EH (cell line): ENCODE results near the gene JMJD8.

Source experiments
- DNase-seq: peaks from one replicate; pipeline ENCODE4 v3.0.0-alpha.2; 2015; ENCODE audit warnings: low read depth

The JMJD8 gene, protein sequence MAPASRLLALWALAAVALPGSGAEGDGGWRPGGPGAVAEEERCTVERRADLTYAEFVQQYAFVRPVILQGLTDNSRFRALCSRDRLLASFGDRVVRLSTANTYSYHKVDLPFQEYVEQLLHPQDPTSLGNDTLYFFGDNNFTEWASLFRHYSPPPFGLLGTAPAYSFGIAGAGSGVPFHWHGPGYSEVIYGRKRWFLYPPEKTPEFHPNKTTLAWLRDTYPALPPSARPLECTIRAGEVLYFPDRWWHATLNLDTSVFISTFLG

DNA sequence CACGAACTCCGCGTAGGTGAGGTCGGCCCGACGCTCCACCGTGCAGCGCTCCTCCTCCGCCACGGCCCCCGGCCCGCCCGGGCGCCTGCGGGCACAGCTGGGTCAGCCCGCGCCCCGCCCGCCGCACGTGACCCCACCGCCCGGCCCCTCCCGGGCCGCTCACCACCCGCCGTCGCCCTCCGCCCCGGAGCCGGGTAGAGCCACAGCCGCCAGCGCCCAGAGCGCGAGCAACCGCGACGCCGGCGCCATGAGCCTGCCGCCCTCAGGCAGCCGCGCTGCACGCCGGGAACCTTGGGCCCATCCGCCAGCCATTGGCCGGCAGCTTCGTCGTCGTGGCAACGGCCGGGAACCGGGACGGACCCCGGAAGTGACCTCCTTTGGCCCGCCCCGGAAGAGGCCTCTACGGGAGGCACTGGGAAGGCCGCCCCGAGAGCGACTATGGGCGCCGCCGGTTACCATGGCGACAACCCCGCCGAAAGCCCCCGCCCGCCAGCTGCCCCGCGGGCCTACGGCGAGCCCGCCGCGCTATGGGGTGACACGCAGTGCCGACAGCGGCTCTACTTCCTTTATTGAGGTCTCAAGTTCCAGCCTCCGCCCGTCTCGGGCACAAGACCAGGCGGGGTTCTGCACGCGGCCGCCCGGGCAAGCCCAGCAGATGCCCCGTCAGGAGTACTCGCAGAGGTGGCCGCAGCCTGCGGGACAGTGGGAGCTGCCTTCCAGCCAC is at the start of gene JMJD8:
TSS of gene JMJD8 (minus strand) at position 264 of the 724 bp plus-strand sequence. CDS start at position 249, 15 bp downstream.
- DNase-seq = peak; percentile 96

DNA sequence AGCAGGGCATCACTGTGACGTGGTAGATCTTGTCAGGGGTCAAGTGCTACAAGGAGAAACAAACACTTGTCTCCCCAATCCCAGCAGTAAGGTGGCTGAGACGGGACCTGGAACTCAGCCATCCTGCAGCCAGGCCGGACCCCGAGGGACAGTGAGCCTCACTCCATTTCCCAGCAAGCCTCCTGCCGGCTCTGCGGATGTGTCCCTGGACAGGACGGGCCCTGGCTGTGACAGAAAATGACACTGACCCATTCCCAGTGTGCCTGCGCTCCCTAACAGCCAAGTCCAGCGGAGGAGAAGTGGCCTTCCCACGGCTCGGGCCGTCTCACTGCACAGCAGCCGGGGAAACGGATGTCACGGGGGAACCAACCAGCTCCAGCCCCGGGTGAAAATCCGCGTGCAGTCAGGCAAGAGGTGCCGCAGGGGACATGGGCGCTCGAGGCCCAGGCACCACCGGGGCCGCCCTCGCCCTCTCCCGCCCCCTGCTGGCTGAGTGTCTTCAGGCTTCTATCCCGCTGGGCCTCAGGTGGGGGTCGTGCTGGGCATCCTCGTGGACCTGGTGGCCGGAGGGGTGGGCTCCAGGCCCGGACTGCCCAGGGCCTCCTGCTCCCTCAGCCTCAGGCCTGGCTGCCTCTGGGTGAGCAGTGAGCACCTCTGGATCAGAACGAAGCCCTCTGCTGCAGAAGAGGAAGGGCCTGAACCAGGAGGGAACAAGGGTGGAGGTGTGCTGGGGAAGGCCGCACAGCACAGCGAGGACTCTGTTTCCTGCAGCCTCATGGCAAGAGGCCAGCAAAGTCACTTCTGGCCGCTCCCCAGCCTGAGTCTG is 49.5 kb upstream of the JMJD8 start:
- DNase-seq = no peak

DNA sequence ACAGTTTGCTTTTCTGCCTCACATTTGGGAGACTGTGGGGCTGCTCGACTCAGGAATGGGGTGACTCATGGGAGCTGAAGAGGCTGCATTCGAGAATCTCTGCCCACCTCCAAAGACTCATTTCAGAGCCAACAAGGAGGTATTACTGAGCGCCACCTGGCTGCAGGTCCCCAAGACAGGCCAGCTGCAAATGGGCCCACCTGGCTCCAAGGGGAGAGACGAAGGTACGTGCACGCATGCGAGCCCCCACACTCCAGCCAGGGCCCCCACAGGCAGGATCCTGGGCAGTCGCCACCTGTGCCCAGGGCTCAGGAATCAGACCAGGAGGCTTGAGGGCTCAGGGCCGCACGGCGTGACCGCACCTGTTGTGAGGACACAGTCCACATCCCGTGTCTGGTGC is 48.8 kb upstream of the JMJD8 start:
- DNase-seq = peak; percentile 22

DNA sequence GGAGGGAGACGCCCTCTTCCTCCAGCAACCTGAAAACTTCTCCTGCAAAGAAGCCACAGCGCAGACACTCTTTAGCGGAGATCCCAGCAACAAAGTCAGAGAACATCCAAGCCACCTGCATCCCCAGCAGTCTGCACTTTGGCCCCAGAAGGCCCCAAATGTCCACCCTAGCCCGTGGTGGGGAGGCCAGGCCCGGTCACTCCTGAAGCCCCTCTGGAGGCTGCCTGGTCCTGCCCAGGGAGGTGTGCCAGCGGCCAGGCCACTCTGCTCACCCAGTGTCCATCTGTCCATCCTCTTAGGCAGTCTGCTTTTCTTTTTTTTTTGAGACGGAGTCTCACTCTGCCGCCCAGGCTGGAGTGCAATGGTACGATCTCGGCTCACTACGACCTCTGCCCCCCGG is 48.2 kb upstream of the JMJD8 start:
- no peak for DNase-seq

DNA sequence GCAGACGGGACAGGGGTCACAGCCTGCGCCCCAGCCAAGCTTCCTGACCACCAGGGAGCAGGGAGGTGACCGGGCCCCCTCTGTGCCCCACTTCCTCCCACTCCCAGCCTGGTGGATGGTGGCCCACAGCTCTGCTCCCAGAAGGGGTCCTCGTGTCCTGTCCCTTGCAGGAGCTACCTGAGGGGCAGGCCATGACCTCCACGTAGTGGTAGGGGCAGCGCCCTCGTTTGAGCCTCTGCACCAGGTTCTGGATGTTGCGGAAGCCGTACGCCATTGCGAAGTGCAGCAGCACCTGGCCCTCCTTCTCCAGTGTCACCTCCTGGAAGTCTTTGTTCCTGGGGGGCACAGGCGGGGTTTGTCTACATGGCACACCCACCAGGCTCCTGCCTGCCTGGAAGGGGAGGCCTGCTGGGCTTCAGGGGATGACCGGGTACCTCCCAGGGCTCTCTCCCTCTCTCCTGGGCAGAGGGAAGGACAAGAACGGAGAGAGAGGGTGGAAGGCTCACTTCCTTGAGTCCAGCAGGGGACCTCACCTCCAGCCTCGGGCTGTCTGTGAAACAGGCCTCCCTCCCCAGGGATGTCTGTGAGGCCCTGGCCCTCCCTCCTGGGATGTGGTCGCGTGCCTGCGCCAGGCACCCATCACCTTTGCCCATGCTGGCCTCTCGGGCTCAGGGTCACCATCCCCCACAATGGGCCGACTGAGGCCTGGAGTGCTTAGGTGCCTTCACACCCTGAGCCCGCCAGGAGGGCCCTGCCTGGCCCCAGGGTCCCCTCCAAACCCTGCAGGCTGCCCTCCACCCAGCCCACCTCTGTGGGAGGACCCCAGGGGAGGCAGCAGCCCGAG is 46.8 kb upstream of the JMJD8 start:
- DNase-seq = no peak

DNA sequence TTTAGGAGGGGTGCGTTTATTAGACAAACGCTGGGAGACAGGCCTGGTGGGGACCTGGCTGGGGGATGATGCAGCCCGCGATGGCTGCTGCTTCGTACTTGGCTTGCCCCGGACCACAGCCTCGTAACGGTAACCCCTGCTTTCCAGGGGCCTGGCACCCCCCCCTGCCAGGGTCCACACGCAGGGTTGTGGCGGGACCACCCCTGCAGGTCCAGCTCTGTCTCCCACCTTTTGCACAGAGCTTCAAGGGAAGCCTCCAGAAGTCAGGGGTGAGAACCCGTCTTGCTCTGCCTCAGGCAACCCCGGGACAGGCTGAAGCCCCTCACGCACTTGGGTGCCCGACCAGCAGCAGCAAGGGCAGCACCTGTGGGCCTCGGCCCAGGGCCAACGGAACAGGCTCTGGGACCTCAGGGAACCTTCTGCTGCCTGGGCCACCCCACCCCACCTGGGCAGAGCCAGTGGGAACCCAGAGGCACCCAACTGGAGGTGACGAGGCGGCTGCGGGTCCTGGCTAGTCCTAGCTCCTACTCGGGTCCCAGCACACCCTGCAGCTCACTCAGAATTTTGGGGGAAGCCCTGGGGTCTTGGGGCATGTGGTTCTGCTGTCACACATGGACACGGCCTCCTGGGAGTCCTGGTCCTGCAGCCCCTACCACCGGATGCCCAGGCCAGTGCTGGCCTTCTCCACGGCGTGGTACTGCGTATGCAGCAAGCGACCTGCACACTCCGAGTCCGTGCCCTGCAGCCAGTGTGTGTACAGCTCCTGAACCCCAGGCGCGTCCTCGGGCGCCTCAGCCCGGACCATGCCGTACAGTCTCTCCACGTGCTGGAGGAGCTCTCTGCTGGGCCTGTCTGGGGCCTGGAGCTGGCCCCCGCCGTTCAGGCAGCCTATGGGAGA is 45.9 kb upstream of the JMJD8 start:
- DNase-seq = no peak

DNA sequence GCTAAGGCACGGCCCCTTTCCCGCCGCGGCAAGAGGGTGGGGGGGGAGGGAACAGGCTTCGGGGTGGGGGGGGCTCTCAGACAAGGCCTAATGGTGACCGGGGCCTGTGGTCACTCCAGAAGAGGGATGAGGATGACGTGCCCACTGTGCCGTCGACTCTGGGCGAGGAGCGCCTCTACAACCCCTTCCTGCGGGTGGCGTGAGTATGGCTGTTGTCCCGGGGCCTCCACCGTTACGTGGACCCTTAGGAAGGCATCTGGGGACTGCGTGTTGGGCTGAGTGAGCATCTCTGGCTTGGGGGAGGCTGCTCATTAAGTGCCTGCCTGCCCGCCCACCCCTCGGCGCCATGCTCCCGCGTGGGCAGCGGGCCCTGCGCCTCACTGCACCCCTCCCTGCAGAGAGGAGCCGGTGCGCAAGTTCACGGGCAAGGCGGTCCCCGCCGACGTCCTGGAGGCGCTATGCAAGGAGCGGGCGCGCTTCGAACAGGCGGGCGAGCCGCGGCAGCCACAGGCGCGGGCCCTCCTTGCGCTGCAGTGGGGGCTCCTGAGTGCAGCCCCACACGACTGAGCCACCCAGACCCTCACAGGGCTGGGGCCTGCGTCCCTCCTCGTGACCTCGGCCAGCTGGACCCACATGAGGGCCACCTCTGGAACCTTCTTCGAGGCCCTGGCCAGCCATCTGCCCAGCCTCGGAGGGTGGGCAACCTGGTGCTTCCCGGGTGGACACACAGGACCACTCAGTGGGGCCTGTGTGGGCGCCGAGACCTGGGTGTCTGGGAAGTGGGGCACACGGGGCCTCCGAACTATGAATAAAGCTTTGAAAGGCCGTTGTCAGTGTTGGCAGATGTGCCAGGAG is 45.0 kb upstream of the JMJD8 start:
- DNase-seq = no peak

DNA sequence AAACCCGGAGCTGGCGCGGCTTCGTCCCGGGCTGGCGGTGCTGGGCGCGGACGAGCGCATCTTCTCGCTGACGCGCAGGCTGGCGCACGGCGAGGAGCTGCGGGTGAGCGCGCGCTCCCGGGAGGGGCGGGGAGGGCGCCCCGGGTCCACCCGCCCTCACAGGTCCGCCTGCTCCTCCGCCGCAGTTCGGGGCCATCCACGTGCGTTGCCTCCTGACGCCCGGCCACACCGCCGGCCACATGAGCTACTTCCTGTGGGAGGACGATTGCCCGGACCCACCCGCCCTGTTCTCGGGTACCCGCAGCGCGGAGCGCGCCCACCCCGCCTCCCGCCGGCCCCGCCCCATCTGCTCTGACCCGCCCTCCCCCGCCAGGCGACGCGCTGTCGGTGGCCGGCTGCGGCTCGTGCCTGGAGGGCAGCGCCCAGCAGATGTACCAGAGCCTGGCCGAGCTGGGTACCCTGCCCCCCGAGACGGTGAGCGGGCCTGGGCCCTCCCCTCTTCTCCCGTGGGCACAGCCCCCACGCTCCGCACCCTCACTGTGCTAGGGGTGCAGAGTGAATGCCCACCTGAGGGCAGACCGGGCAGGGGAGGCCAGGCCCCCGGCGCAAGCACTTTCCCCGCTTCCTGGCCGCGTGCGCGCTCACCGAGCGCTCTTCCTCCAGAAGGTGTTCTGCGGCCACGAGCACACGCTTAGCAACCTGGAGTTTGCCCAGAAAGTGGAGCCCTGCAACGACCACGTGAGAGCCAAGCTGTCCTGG is 44.2 kb upstream of the JMJD8 start:
- DNase-seq = peak; percentile 90

DNA sequence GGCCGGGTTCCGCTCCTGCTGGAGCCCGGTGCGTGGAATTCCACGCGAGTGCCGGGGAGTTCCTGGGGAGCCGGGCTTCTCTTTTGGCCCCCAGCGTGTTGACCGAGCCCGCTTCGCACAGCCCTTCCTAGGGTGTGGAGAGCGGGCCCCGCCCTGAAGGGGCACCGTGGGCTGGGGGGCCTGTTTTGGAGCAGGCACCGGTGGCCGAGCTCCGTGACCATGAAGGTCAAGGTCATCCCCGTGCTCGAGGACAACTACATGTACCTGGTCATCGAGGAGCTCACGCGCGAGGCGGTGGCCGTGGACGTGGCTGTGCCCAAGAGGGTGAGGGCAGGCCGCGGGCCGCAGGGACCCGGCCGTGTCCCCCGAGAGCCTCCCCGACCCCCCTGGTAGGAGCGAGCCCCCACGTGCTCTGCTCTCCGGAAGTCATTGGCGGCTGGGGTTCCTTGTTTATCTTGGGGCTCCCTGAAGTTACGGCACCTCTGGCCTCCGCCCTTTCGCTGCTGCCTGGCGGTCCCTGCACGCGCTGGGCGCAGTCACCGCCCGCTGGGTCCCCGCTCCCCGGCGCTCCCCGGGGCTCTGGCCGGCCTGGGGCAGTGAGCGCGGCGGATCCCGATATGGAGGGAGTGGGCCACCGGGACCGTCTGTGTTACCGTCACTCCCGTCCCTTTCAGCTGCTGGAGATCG is 43.3 kb upstream of the JMJD8 start:
- no peak for DNase-seq

DNA sequence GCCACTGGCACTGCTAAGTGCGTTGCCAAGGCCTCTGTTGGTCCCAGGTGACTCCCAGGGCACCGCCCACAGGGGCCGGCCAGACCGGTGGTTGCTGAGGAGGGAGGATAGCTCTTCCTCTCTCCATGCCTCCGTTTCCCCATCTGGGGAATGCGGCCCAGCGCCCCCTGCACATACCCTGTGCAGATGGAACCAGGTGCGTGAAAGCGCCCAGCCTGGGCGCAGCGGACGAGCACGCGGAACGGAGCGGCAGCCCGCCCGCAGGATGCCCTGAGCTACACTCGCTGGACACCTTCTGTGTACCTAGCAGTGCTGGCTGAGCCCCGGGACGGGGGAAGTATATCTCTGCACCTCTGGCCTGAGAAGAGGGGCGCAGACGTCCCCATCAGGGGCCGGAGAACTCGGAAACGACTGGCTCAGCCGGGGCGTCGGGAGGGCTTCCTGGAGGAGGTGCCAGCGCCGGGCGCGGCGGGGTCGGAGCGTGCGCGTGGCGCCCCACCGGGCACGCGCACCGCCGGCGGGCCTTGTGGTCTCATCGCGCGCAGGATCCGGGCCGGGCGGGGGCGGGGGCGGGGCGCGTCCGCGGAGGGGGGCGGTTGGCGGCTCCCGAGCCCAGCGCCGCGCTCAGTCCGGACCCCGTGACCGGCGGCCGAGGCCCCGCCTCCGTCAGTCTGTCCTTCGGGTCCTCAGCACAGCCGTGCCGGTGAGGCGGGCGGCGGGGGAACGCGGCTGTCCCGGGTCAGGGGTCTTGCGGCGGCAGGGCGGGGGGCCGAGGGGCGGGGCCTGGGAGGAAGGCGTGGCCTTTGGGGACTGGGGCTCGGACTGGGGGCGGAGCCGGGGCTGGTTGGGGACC is 42.5 kb upstream of the JMJD8 start, which contains the start of the genes CCDC78 and HAGHL:
TSS of gene CCDC78 (minus strand) at position 6 of the 853 bp plus-strand sequence. CDS start 76 bp downstream, outside the sequence.
TSS of gene HAGHL (plus strand) at position 669 of the 853 bp plus-strand sequence. CDS start 404 bp downstream, outside the sequence.
- peak; percentile 58 for DNase-seq

DNA sequence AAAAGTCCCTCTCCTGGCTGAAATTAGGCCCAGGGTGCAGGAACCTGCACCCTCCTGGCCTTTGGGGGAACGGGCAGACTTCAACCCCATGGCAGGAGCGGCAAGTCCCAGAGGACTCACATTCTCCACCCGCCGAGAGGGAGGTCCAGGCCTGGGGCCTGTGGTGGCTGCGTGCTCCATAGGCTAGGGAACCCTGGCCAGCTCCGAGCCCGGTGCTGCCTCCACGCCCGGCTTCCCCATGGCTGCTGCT is 42.0 kb upstream of the JMJD8 start:
- no peak for DNase-seq

DNA sequence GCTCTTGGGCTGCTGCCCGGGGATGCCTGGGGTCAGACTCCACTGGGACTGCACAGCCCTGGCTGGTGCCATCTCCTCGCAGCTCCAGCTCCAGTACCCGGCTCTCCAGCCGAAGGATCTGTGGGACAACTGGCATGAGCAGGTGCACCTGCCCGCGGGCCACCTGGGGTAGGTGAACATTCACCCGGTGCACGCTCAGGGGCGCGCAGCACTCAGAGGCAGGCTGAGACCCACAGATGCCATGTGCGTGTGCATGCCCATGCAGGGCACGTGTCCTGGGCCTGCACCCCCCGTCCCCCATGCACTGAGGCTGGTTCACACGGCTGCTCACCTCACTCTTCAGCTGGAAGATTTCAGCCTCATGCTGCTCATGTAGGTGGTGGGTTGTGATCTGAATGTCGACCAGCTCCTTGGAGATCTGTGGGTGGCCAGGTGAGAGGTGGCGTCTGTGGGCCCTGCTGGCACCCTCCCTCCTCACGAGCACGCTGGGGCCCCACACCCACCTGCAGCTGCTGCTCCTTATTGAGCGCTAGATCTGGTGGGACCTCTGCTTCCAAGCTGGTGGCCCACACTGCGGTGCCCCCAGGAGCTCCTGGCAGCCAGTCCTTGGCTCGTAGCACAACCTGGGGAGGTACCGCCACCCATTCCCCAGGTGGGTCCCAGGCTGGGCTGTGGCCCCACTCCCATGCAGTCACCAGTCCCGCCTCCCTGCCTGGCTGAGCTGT is 41.5 kb upstream of the JMJD8 start:
- no peak for DNase-seq

DNA sequence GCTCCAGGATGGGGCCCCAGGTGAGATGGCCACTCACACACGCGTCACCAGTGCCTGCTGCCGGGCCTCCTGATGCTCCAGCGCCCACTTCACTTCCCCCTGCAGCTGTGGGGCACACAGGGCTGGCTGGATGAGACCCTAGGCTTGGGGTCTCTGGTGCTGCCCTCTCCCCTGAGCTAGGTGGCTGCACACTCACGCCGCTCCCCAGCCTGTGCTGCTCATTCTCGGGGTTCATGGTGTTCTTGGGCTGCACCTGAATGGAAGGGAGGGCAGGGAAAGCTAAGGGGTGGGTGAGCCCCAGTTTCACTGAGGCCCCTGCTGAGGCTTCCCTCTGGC is 40.9 kb upstream of the JMJD8 start:
- DNase-seq = no peak

DNA sequence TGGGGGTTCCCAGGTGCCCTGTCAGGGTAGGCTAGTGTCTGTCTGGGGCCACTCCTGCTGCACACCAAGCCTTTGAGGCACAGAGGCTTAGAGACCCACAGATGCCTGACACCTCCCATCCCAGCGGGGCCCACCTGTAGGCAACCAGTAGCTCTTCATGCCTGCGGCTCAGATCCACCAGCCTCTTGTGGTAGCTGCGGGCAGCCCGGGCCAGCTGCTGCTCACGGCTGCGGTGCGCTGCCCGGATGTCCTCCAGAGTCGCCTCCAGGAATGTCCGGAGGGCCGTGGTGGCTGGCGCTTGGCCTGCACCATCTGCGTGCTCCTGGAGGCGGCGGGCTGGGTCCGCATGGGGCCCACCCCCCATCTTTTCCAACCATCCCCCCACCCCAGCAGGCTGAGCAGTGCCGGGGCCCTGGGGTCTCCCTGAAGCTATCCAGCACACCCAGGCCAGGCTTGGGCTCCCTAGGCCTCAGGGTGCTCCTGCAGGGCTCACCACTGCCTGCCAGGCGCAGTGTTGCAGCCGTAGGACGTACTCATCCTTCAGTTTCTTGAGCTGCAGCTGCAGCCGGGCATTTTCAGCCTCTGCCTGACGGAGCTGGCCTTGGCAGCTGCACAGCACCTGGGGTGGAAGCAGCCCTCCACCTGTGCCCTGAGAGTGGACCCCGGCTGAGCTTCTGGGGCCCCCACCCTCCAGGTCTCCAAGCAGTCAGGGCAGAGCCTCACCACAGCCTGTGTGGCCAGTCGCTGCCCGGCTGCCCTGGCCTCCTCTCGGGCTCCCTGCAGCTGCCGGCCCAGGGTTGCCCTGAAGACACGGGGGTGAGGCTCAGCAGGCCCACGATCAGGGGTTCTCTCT is 40.3 kb upstream of the JMJD8 start:
- DNase-seq = no peak

DNA sequence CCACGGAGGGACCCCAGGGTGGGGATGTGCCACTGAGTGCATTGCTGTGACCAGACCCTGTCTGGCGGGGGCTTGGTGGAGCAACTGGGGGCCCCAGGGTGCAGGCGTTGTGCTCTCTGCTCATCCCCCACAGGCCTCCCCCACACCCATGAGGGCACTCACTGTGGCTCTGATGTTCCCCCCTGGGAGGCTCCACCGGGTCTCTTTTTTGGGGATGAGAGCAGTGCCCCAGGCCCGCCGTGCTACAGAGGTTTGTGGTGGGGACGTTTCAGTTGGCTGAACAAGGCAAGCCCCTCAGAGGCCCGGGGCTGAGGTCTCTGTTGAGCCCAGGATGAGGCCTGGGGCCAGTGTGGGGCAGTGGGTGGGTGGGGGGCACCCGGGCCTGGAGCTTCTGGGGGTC is 39.6 kb upstream of the JMJD8 start:
- DNase-seq = no peak
